Lung (tissue), 12 donors: ENCODE data around the gene FASTKD3. TPM values are rescaled to one million over a fixed set of nuclear protein-coding genes. Genes with fewer than 3 reads are reported as not detected.

Source experiments
- ATAC-seq: fragments of 200-7000 bp; cut with Tn5 transposase; one replicate; pipeline ENCODE4 v1.9.1; 2020; ENCODE audit warnings: moderate number of reproducible peaks; ENCODE audit not compliant: insufficient read depth, low FRiP score
- DNase-seq, 3 donors: peaks; one replicate each; pipeline ENCODE4 v3.0.0-alpha.2; 2013 to 2017
- H3K27ac ChIP-seq, 2 donors: one replicate each; pipeline ENCODE4 v1.5.1; 2013; ENCODE audit warnings: mild to moderate bottlenecking in 2 of 2, moderate library complexity in 2 of 2, control low read depth in 1 of 2, inconsistent platforms in 1 of 2, low read depth in 1 of 2, low read length in 1 of 2
- H3K27me3 ChIP-seq, 3 donors: one replicate each; pipeline ENCODE4 v1.5.1; 2013; ENCODE audit warnings: low read length in 2 of 3; ENCODE audit not compliant: control insufficient read depth in 3 of 3, insufficient read depth in 3 of 3
- H3K36me3 ChIP-seq, 4 donors: one replicate each; pipeline ENCODE4 v1.5.1; 2013; ENCODE audit warnings: low read length in 4 of 4, mild to moderate bottlenecking in 1 of 4, moderate library complexity in 1 of 4; ENCODE audit not compliant: control insufficient read depth in 4 of 4, insufficient read depth in 4 of 4
- H3K4me1 ChIP-seq, 5 donors: one replicate each; pipeline ENCODE4 v1.5.1; 2013; ENCODE audit warnings: low read length in 5 of 5, mild to moderate bottlenecking in 2 of 5, moderate library complexity in 1 of 5; ENCODE audit not compliant: control insufficient read depth in 5 of 5, insufficient read depth in 5 of 5
- H3K4me3 ChIP-seq: one replicate; pipeline ENCODE4 v1.5.1; 2013; ENCODE audit warnings: mild to moderate bottlenecking, control low read depth, moderate library complexity
- H3K9ac ChIP-seq, 2 donors: one replicate each; pipeline ENCODE4 v1.5.1; 2013; ENCODE audit warnings: low read length in 2 of 2, control low read depth in 1 of 2; ENCODE audit not compliant: insufficient read depth in 1 of 2
- H3K9me3 ChIP-seq, 4 donors: one replicate each; pipeline ENCODE4 v1.5.1; 2013; ENCODE audit warnings: low read length in 3 of 4, mild to moderate bottlenecking in 1 of 4, moderate library complexity in 1 of 4; ENCODE audit not compliant: control insufficient read depth in 4 of 4, insufficient read depth in 3 of 4
- WGBS, 2 donors: extraction: QIAGEN DNeasy Blood & Tissue Kit; methylation state at CpG; one replicate each; pipeline ENCODE4 v1.1.7; 2013; 5-methylcytosine and 5-hydroxymethylcytosine counted together
- polyA plus RNA-seq, 2 donors: library from polyadenylated mRNA; stranded (reverse); fragments of 200-250 nt; gene quantifications; one replicate each; pipeline ENCODE4 v1.2.1, GENCODE V29; 2013
- total RNA-seq, 2 donors: library from RNA; depleted of rRNA in 1 of 2; stranded (reverse); fragments of >200 nt in 1 of 2; gene quantifications; one replicate each; pipeline ENCODE4 v1.2.1, GENCODE V29; 2014 to 2021
- TF ChIP-seq, protein P1 (sequence below): IDR thresholded peaks from 2 replicates; pipeline ENCODE4 v1.5.1; 2012; ENCODE audit warnings: mild to moderate bottlenecking; ENCODE audit errors: control extremely low read depth, extremely low read depth
- donor health status: control.
- donor health status: control.
- donor health status: Bipolar disorder and iron deficiency.
- donor health status: healthy.
- donor health status: DM: yes; HTN: yes; CAD: no.

Gene FASTKD3
- total and polyA plus RNA-seq, 4 donors: 6.7 to 17.7 (median 13.5) TPM

DNA sequence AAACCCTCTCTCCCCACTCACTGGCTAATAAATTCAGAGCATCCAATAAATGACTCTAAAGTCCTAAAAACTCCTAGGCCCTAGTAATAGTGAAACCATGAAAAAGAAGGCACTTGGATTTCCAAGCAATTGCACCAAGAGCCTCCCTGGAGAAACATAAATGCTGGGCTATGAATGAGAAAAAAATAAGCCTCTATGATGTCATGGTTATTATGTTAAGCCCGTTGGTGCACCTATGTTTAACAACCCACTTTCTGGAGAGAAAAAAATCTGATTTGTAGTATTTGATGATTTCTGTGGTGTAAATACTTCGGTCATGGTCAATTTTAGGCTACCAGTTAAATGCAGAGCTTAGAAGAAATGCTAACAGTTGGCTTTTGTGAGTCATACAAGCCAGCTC lies 26.3 kb downstream of the FASTKD3 start:
- H3K4me3 ChIP-seq: no peak overlapping the region
- no peak for ATAC-seq
- no peaks in the 10 kb centered on the region for H3K36me3 ChIP-seq
- no peak overlapping the region for H3K27ac ChIP-seq
- no peaks in the 10 kb centered on the region for H3K9me3 ChIP-seq
- peaks cover 0 to 3% (median 0%) of the 10 kb centered on the region in 3 donors for H3K27me3 ChIP-seq
- peaks cover 0 to 3% (median 0%) of the 10 kb centered on the region in 5 donors for H3K4me1 ChIP-seq
- no peak overlapping the region for H3K9ac ChIP-seq
- no peak for DNase-seq
- 68 to 84% methylated on average over 2 of the region's 2 CpGs for WGBS, 2 donors
- TF ChIP-seq, protein P1, sequence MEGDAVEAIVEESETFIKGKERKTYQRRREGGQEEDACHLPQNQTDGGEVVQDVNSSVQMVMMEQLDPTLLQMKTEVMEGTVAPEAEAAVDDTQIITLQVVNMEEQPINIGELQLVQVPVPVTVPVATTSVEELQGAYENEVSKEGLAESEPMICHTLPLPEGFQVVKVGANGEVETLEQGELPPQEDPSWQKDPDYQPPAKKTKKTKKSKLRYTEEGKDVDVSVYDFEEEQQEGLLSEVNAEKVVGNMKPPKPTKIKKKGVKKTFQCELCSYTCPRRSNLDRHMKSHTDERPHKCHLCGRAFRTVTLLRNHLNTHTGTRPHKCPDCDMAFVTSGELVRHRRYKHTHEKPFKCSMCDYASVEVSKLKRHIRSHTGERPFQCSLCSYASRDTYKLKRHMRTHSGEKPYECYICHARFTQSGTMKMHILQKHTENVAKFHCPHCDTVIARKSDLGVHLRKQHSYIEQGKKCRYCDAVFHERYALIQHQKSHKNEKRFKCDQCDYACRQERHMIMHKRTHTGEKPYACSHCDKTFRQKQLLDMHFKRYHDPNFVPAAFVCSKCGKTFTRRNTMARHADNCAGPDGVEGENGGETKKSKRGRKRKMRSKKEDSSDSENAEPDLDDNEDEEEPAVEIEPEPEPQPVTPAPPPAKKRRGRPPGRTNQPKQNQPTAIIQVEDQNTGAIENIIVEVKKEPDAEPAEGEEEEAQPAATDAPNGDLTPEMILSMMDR: no peak

- Histone ChIP-seq H3K27ac (no peak overlapping the region), H3K9ac (no peak overlapping the region), H3K27me3 (no peaks in the 10 kb centered on the region), H3K4me3 (no peak overlapping the region), H3K36me3 (no peaks in the 10 kb centered on the region), H3K4me1 (peaks cover 0 to 8% (median 0%) of the 10 kb centered on the region in 5 donors), H3K9me3 (no peaks in the 10 kb centered on the region)
- ATAC-seq (no peak), DNase-seq (peak in 2 of 3 donors; percentile 19 to 34)
- WGBS, 2 donors: 55 to 76% methylated on average over 3 of the region's 3 CpGs
- TF ChIP-seq, protein P1: no peak
Measured at GRCh38 chr5:7837403-7837802, 31.4 kb downstream of the FASTKD3 start.

- no peaks in the 10 kb centered on the region for H3K27me3 ChIP-seq
Measured at GRCh38 chr5:7834982-7835381, 33.8 kb downstream of the FASTKD3 start.

DNA sequence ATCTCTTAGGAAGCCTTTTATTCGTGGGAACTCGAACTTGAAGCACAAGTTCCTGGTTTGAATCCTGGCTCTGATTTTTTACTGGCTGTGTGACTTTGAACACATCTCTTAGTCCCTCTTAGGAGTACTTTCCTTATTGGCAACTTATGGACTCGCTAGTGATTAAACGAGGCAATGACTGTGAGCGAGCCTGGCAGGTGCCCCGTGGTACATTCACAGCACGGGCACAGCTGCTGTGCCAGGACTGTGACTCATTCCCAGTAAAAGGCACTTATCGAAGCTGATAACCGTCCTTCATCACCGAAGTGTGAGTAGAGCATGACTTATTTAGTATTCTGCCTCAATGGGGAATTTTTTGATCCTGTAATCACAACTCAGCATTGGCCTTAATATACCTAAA lies 40.6 kb downstream of the FASTKD3 start:
- Histone ChIP-seq H3K27me3 (no peaks in the 10 kb centered on the region), H3K36me3 (no peaks in the 10 kb centered on the region), H3K9ac (no peak overlapping the region), H3K27ac (no peak overlapping the region), H3K4me1 (no peaks in the 10 kb centered on the region), H3K4me3 (no peak overlapping the region), H3K9me3 (no peaks in the 10 kb centered on the region)
- ATAC-seq (peak; percentile 27), DNase-seq (no peak)
- 59 to 82% methylated on average over 10 of the region's 10 CpGs for WGBS, 2 donors
- TF ChIP-seq, protein P1: no peak

More at GRCh38 chr5:7834982-7835381, 33.8 kb downstream of the FASTKD3 start:
- Histone ChIP-seq H3K9me3 (no peaks in the 10 kb centered on the region), H3K9ac (no peak overlapping the region), H3K36me3 (no peaks in the 10 kb centered on the region), H3K4me3 (no peak overlapping the region), H3K27ac (no peak overlapping the region), H3K4me1 (peaks cover 0 to 8% (median 0%) of the 10 kb centered on the region in 5 donors)
- DNase-seq (no peak), ATAC-seq (no peak)
- WGBS, 2 donors: 85 to 87% methylated on average over 4 of the region's 4 CpGs
- TF ChIP-seq, protein P1: no peak
